PFSK-1 (cell line): ENCODE measurements around the gene SEC14L3.

Source experiments
- FOXP2 ChIP-seq: optimal IDR thresholded peaks from 2 replicates; pipeline ENCODE3; 2011; ENCODE audit warnings: borderline replicate concordance, control low read depth, inconsistent platforms; ENCODE audit not compliant: insufficient read depth; ENCODE audit errors: extremely low read length, extremely low read depth
- POLR2AphosphoS5 ChIP-seq: IDR thresholded peaks from 2 replicates; pipeline ENCODE4 v1.6.1; 2012; ENCODE audit warnings: low read depth, mild to moderate bottlenecking, control low read depth, low read length, moderate library complexity
- REST ChIP-seq, 2 experiments: IDR thresholded peaks; 2 replicates each; pipeline versions ENCODE4 v1.6.1 to v1.8.0; 2011 to 2012; ENCODE audit warnings: low read depth in 2 of 2, low read length in 2 of 2, control low read depth in 1 of 2, inconsistent platforms in 1 of 2, mild to moderate bottlenecking in 1 of 2, moderate library complexity in 1 of 2; ENCODE audit not compliant: insufficient read depth in 1 of 2
- SIN3A ChIP-seq: IDR thresholded peaks from 2 replicates; pipeline ENCODE4 v1.6.1; 2012; ENCODE audit warnings: mild to moderate bottlenecking, low read length, moderate library complexity, borderline replicate concordance; ENCODE audit not compliant: insufficient read depth
- TAF1 ChIP-seq: IDR thresholded peaks from 2 replicates; pipeline ENCODE4 v1.6.1; 2012; ENCODE audit warnings: low read length, control low read depth, borderline replicate concordance; ENCODE audit not compliant: insufficient read depth

SEC14L3 gene

DNA sequence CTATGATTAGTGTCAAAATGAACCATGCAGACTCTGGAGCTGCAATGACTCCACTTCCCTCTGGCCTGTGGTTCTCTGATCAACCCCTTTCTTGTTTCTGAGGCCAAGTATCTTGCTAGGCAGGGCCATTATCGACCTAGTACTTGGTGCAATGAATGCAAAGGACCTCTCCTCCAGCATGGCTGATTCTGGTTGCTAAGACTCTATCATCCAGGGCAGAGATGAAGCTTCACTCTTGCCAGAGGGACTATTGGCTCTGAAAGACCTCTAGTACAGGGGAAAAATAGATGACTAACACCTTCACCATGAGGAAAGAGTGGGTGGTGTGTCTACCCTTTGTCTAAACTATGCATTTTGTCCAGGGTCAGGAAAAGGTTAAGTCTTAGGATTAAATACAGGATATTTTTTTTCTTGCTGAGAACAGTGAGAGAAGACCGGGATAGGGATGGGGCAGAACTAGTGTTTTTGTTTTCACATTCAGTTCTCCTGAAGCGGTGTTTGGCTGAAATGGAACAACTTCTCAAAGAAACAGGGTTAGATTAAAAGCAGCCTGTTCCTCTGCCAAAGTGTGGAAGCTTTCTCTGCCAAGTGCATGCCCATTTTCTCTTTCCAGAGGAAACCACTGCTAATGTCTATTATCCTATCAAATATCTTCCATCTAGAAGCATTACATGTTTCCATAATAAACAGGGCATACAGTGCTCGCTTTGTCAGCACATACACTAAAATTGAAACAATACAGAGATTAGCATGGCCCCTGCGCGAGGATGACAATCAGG, 51.3 kb downstream of the SEC14L3 start:
- no peak for TF ChIP-seq TAF1
- no peak for TF ChIP-seq REST (IDR thresholded peaks at IDR 0.05; ENCODE audit: insufficient read depth in 1 of 2, low read depth in 2 of 2, low read length in 2 of 2)
- TF ChIP-seq POLR2AphosphoS5 = no peak
- no peak for TF ChIP-seq SIN3A
- no peak for TF ChIP-seq FOXP2

DNA sequence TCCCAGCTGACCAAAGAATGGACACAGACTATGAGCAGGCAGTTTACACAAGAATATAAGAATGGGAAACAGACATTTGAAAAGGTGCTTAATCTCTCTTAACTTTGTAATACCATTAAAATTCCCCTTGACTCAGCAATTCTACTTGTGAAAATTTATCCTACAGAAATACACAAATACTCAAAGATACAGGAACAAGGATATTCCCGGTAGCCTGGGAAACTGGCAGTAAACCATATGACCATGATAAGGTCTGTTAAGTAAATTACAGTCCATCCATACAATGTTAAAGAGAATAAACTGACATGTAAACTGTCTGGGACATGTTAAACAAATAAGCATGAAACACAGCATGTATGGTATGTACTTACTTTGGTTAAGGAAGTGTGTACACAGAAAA, 55.0 kb downstream of the SEC14L3 start:
- TF ChIP-seq TAF1 (no peak), REST (IDR thresholded peaks at IDR 0.05; ENCODE audit: insufficient read depth in 1 of 2, low read depth in 2 of 2, low read length in 2 of 2) (no peak), FOXP2 (no peak), POLR2AphosphoS5 (no peak), SIN3A (no peak)

DNA sequence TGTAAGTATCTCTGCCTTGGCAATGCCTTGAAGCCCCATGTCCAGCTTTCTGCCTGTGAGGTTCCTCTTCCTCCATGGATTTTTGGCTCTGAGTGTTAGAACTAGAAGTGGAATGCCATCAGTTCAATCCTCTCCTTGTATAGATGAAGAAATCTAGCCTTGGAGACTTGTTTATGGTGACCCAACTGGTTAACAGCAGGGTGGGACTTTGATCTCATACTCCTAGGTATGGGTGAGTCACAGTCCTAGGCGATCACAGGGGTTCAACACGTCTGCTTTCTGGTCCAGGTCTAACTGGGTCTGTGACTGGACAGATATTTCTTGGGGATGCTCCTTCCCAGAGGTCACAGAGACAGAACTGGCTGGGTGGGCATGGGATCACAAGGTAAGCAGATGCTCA, 55.4 kb downstream of the SEC14L3 start:
- TF ChIP-seq TAF1 (no peak), REST (IDR thresholded peaks at IDR 0.05; ENCODE audit: insufficient read depth in 1 of 2, low read depth in 2 of 2, low read length in 2 of 2) (no peak), POLR2AphosphoS5 (no peak), FOXP2 (no peak), SIN3A (no peak)

- TF ChIP-seq POLR2AphosphoS5 (no peak), SIN3A (no peak), FOXP2 (no peak), REST (IDR thresholded peaks at IDR 0.05; ENCODE audit: insufficient read depth in 1 of 2, low read depth in 2 of 2, low read length in 2 of 2) (no peak)
Measured at GRCh38 chr22:30414525-30415047, 57.2 kb downstream of the SEC14L3 start.
